CD4-positive, alpha-beta T cell (primary cell): ENCODE results near the gene REXO4. TPM values are rescaled to one million over a fixed set of nuclear protein-coding genes. Genes with fewer than 3 reads are reported as not detected.

Source experiments
- ATAC-seq: fragments of 200-7000 bp; cut with Tn5 transposase; one replicate; pipeline ENCODE4 v1.10.0; 2022; ENCODE audit warnings: mild to moderate bottlenecking; ENCODE audit not compliant: poor library complexity
- CTCF ChIA-PET: fragments of 350-600 bp; sonication (Branson Sonifier 250); formaldehyde crosslinking; loops from one replicate; lab custom pipeline; 2021; ENCODE audit warnings: antibody characterized with exemption, inconsistent platforms; lab: Charles Lee
- POLR2A ChIA-PET: fragments of 350-600 bp; sonication (Branson Sonifier 250); formaldehyde crosslinking; loops from one replicate; lab custom pipeline; 2021; ENCODE audit warnings: antibody characterized with exemption, inconsistent platforms; lab: Charles Lee
- DNase-seq, 14 experiments: peaks; one replicate each; pipeline ENCODE4 v3.0.0-alpha.2; 2013 to 2020; ENCODE audit warnings: mixed read lengths in 2 of 14
- H3K27ac ChIP-seq, 2 donors: one replicate each; pipeline versions ENCODE4 v1.5.1 to v1.7.0; 2013; ENCODE audit warnings: low read length in 2 of 2, low read depth in 1 of 2, mild to moderate bottlenecking in 1 of 2
- H3K27me3 ChIP-seq, 2 experiments: 1 replicate in 1 of 2; 2 replicates in 1 of 2; pipeline versions ENCODE4 v1.6.1 to v1.7.0; 2013; ENCODE audit warnings: low read length in 2 of 2, control low read depth in 1 of 2, mild to moderate bottlenecking in 1 of 2, moderate library complexity in 1 of 2; ENCODE audit not compliant: insufficient read depth in 2 of 2, control insufficient read depth in 1 of 2
- H3K36me3 ChIP-seq: one replicate; pipeline ENCODE4 v1.6.1; 2013; ENCODE audit warnings: low read length, control low read depth; ENCODE audit not compliant: insufficient read depth
- H3K4me1 ChIP-seq: one replicate; pipeline ENCODE4 v1.6.1; 2013; ENCODE audit warnings: low read length, control low read depth; ENCODE audit not compliant: insufficient read depth
- H3K4me3 ChIP-seq: one replicate; pipeline ENCODE4 v1.5.1; 2013; ENCODE audit warnings: mild to moderate bottlenecking, low read length, moderate library complexity
- H3K9me3 ChIP-seq, 2 experiments: 1 replicate in 1 of 2; 2 replicates in 1 of 2; pipeline versions ENCODE4 v1.6.1 to v1.7.0; 2013; ENCODE audit warnings: low read length in 2 of 2, mild to moderate bottlenecking in 2 of 2, control low read depth in 1 of 2, moderate library complexity in 1 of 2; ENCODE audit not compliant: control insufficient read depth in 1 of 2, insufficient read depth in 1 of 2
- H3K27ac Mint-ChIP-seq: one replicate; pipeline ENCODE4 v1.8.0; 2020; ENCODE audit warnings: mixed read lengths
- H3K27me3 Mint-ChIP-seq: one replicate; pipeline ENCODE4 v1.8.0; 2021; ENCODE audit warnings: mixed read lengths
- H3K36me3 Mint-ChIP-seq: one replicate; pipeline ENCODE4 v1.8.0; 2021; ENCODE audit warnings: low read depth, mixed read lengths
- H3K4me1 Mint-ChIP-seq: one replicate; pipeline ENCODE4 v1.8.0; 2021; ENCODE audit warnings: low read depth, mixed read lengths
- H3K4me3 Mint-ChIP-seq: one replicate; pipeline ENCODE4 v1.8.0; 2020; ENCODE audit warnings: mild to moderate bottlenecking, mixed read lengths
- H3K9me3 Mint-ChIP-seq: one replicate; pipeline ENCODE4 v1.8.0; 2020; ENCODE audit warnings: mixed read lengths
- CTCF ChIP-seq: fragments of 200-600 bp; IDR thresholded peaks from one replicate; pipeline ENCODE4 v1.8.0; 2022; ENCODE audit warnings: antibody characterized with exemption, mild to moderate bottlenecking
- intact Hi-C, 2 experiments: fragments of 100-400 bp; cut with DNase I in 1 of 2; cut with micrococcal nuclease in 1 of 2; formaldehyde crosslinking; loops; one replicate each; pipeline versions ENCODE4 v1.15.1 to v1.9.0; 2023 to 2025; cut with DNase I, micrococcal nuclease
- total RNA-seq, 174 experiments: library from RNA in 2 of 174; stranded (reverse) in 2 of 174; gene quantifications; one replicate each; pipeline ENCODE4 v1.2.3 and lab custom pipeline; 2021 to 2026

The REXO4 gene
- total RNA-seq, 2 experiments from 2014 or later, result 17.3 to 18.5 TPM

GRCh38 chr9:133449760-133450159 is 31.9 kb upstream of the REXO4 start:
- no peaks in the 10 kb centered on the region for H3K4me1 ChIP-seq
- intact Hi-C loops, result no loop called here
- no peak overlapping the region for H3K4me3 ChIP-seq
- ChIA-PET POLR2A (no interaction called here), CTCF (no interaction called here)
- H3K27ac ChIP-seq, result no peak overlapping the region
- no peaks in the 10 kb centered on the region for H3K9me3 ChIP-seq
- no peaks in the 10 kb centered on the region for H3K4me1 Mint-ChIP-seq
- H3K27me3 ChIP-seq, result peaks cover 0 to 2% of the 10 kb centered on the region in 2 experiments
- H3K4me3 Mint-ChIP-seq, result no peak overlapping the region
- peaks cover 5% of the 10 kb centered on the region for H3K27me3 Mint-ChIP-seq
- ATAC-seq (no peak), DNase-seq (no peak)
- no peak overlapping the region for H3K27ac Mint-ChIP-seq
- no peak for TF ChIP-seq CTCF
- H3K36me3 ChIP-seq, result no peaks in the 10 kb centered on the region
- H3K36me3 Mint-ChIP-seq, result no peaks in the 10 kb centered on the region
- no peaks in the 10 kb centered on the region for H3K9me3 Mint-ChIP-seq

GRCh38 chr9:133448487-133448972 is 30.7 kb upstream of the REXO4 start:
- TF ChIP-seq CTCF, result no peak
- DNase-seq (no peak), ATAC-seq (no peak)
- Histone ChIP-seq H3K9me3 (no peaks in the 10 kb centered on the region), H3K36me3 (no peaks in the 10 kb centered on the region), H3K4me3 (no peak overlapping the region), H3K4me1 (no peaks in the 10 kb centered on the region), H3K27ac (no peak overlapping the region), H3K27me3 (no peaks in the 10 kb centered on the region)
- intact Hi-C loops, result no loop called here
- no peak overlapping the region for H3K4me3 Mint-ChIP-seq
- ChIA-PET POLR2A (no interaction called here), CTCF (no interaction called here)
- H3K36me3 Mint-ChIP-seq, result no peaks in the 10 kb centered on the region
- H3K4me1 Mint-ChIP-seq, result no peaks in the 10 kb centered on the region
- no peak overlapping the region for H3K27ac Mint-ChIP-seq
- no peaks in the 10 kb centered on the region for H3K9me3 Mint-ChIP-seq
- peaks cover 5% of the 10 kb centered on the region for H3K27me3 Mint-ChIP-seq

- ATAC-seq (no peak), DNase-seq (no peak)
- no peaks in the 10 kb centered on the region for H3K9me3 Mint-ChIP-seq
- intact Hi-C loops, result no loop called here
- no peaks in the 10 kb centered on the region for H3K36me3 Mint-ChIP-seq
- H3K27me3 Mint-ChIP-seq, result peaks cover 5% of the 10 kb centered on the region
- Histone ChIP-seq H3K4me1 (no peaks in the 10 kb centered on the region), H3K4me3 (no peak overlapping the region), H3K27ac (no peak overlapping the region), H3K36me3 (no peaks in the 10 kb centered on the region), H3K9me3 (no peaks in the 10 kb centered on the region), H3K27me3 (no peaks in the 10 kb centered on the region)
- H3K4me3 Mint-ChIP-seq, result no peak overlapping the region
- TF ChIP-seq CTCF, result no peak
- ChIA-PET CTCF (no interaction called here), POLR2A (no interaction called here)
- no peaks in the 10 kb centered on the region for H3K4me1 Mint-ChIP-seq
- no peak overlapping the region for H3K27ac Mint-ChIP-seq
These were observed 27.6 kb upstream of the REXO4 start for GRCh38 chr9:133445293-133445969.
